ENCODE measurements around the gene NOP53. TPM values are rescaled to one million over a fixed set of nuclear protein-coding genes. Genes with fewer than 3 reads are reported as not detected.
"Not testable (repeated sequence)": the region's sequence is repeated elsewhere in the genome, so short reads cannot be mapped to it uniquely, and the experiment has no call there.

NOP53 gene
- total RNA-seq, 2 donors from 2014 or later = 143 to 243 TPM

GRCh38 chr19:47766359-47766620 lies 20.9 kb downstream of the NOP53 start:
- peaks cover 0 to 3% of the 10 kb centered on the region in 2 donors for H3K4me1 ChIP-seq
- H3K36me3 ChIP-seq = no peaks in the 10 kb centered on the region
- H3K27ac ChIP-seq = no peak overlapping the region
- no peaks in the 10 kb centered on the region for H3K27me3 ChIP-seq
- no peak overlapping the region for H3K4me3 ChIP-seq
- TF ChIP-seq CTCF (IDR thresholded peaks at IDR 0.05) = no peak
- H3K9me3 ChIP-seq = no peaks in the 10 kb centered on the region
- no peak for DNase-seq (ENCODE audit: low spot score)

- peaks cover 0 to 3% of the 10 kb centered on the region in 2 donors for H3K4me1 ChIP-seq
- no peaks in the 10 kb centered on the region for H3K9me3 ChIP-seq
- no peaks in the 10 kb centered on the region for H3K36me3 ChIP-seq
- TF ChIP-seq CTCF (IDR thresholded peaks at IDR 0.05) = no peak
- no peak for DNase-seq (ENCODE audit: low spot score)
- H3K27me3 ChIP-seq = no peaks in the 10 kb centered on the region
- no peak overlapping the region for H3K4me3 ChIP-seq
- H3K27ac ChIP-seq = no peak overlapping the region
Observed at GRCh38 chr19:47766670-47767069, 21.3 kb downstream of the NOP53 start.

- Histone ChIP-seq H3K4me1 (peaks cover 0 to 3% of the 10 kb centered on the region in 2 donors), H3K27me3 (no peaks in the 10 kb centered on the region), H3K27ac (no peak overlapping the region), H3K9me3 (no peaks in the 10 kb centered on the region), H3K36me3 (no peaks in the 10 kb centered on the region), H3K4me3 (no peak overlapping the region)
- DNase-seq (ENCODE audit: low spot score) = no peak
- TF ChIP-seq CTCF (IDR thresholded peaks at IDR 0.05) = no peak
Observed at GRCh38 chr19:47767349-47767748, 22.0 kb downstream of the NOP53 start.

- DNase-seq (ENCODE audit: low spot score) = no peak
- Histone ChIP-seq H3K4me3 (no peak overlapping the region), H3K4me1 (peaks cover 0 to 3% of the 10 kb centered on the region in 2 donors), H3K27me3 (no peaks in the 10 kb centered on the region), H3K9me3 (no peaks in the 10 kb centered on the region), H3K36me3 (no peaks in the 10 kb centered on the region), H3K27ac (no peak overlapping the region)
- no peak for TF ChIP-seq CTCF (IDR thresholded peaks at IDR 0.05)
Observed at GRCh38 chr19:47768604-47769003, 23.3 kb downstream of the NOP53 start.

GRCh38 chr19:47769534-47769933 lies 24.2 kb downstream of the NOP53 start:
- Histone ChIP-seq H3K36me3 (no peaks in the 10 kb centered on the region), H3K27ac (no peak overlapping the region), H3K27me3 (no peaks in the 10 kb centered on the region), H3K4me3 (no peak overlapping the region), H3K9me3 (no peaks in the 10 kb centered on the region), H3K4me1 (peaks cover 0 to 3% of the 10 kb centered on the region in 2 donors)
- no peak for TF ChIP-seq CTCF (IDR thresholded peaks at IDR 0.05)
- no peak for DNase-seq (ENCODE audit: low spot score)

GRCh38 chr19:47771291-47771690 lies 25.9 kb downstream of the NOP53 start:
- DNase-seq (ENCODE audit: low spot score); H3K9me3 ChIP-seq; H3K36me3 ChIP-seq; H3K27ac ChIP-seq; H3K4me1 ChIP-seq; H3K4me3 ChIP-seq; H3K27me3 ChIP-seq: not testable (repeated sequence)
